Adrenal gland (tissue), 12 donors: ENCODE results near the gene MED26. TPM values are rescaled to one million over a fixed set of nuclear protein-coding genes. Genes with fewer than 3 reads are reported as not detected.

Experiments used
- DNase-seq, 7 donors: peaks; one replicate each; pipeline ENCODE4 v3.0.0-alpha.2; 2019 to 2020
- H3K27ac ChIP-seq, 5 donors: fragments of 200-600 bp; sonication (generic) in 4 of 5; 1 replicate in 3 of 5; 2 replicates in 2 of 5; pipeline versions ENCODE4 v1.5.1 to v1.8.0; 2016 to 2020; ENCODE audit warnings: mild to moderate bottlenecking in 1 of 5
- H3K27me3 ChIP-seq: fragments of 200-600 bp; 2 replicates; pipeline ENCODE4 v1.8.0; 2021
- H3K36me3 ChIP-seq, 2 donors: fragments of 200-600 bp; replicated peaks in 1 of 2; 1 replicate in 1 of 2; 2 replicates in 1 of 2; pipeline versions ENCODE4 v1.5.1 to v1.8.0; 2018 to 2022
- H3K4me1 ChIP-seq, 2 donors: fragments of 200-600 bp; replicated peaks in 1 of 2; 1 replicate in 1 of 2; 2 replicates in 1 of 2; pipeline versions ENCODE4 v1.5.1 to v1.8.0; 2018 to 2021
- H3K4me3 ChIP-seq, 4 donors: fragments of 200-600 bp; sonication (generic) in 3 of 4; one replicate each; pipeline ENCODE4 v1.5.1; 2016 to 2018
- H3K9me3 ChIP-seq, 3 donors: fragments of 200-600 bp; sonication (generic) in 1 of 3; replicated peaks in 1 of 3; 1 replicate in 2 of 3; 2 replicates in 1 of 3; pipeline versions ENCODE4 v1.5.1 to v1.8.0; 2016 to 2021
- POLR2A ChIP-seq, 2 donors: fragments of 450-650 bp; IDR thresholded peaks; one replicate each; pipeline ENCODE4 v1.6.1; 2017; ENCODE audit warnings: antibody characterized with exemption in 2 of 2, mild to moderate bottlenecking in 2 of 2, moderate library complexity in 1 of 2
- WGBS, 4 donors: extraction: QIAGEN DNeasy Blood & Tissue Kit in 2 of 4; methylation state at CpG; one replicate each; pipeline versions ENCODE4 v1.1.5 to v1.1.7; 2013 to 2017; 5-methylcytosine and 5-hydroxymethylcytosine counted together
- intact Hi-C, 2 donors: fragments of 100-400 bp; cut with DNase I; formaldehyde crosslinking; loops; one replicate each; pipeline versions ENCODE4 v1.14.1 to v1.15.0; 2022 to 2023
- polyA plus RNA-seq, 3 donors: library from polyadenylated mRNA; stranded (reverse); fragments of 200-250 nt in 2 of 3; fragments of 350-450 nt in 1 of 3; fragmentation: Illumina TruSeq in 1 of 3; extraction: RNeasy Lipid Tissue Mini Kit (QIAGEN cat#74804) in 1 of 3; gene quantifications; one replicate each; pipeline ENCODE4 v1.2.3, GENCODE V29; 2013 to 2014
- total RNA-seq, 9 donors: library from RNA; depleted of rRNA in 4 of 9; stranded (reverse); fragments of >200 nt in 4 of 9; fragments of 120-200 nt in 1 of 9; fragmentation: NEBNext Ultra II Directional in 1 of 9; extraction: Animal tissue kit (Norgen Biotek cat#: 25700) in 1 of 9; gene quantifications; one replicate each; pipeline versions ENCODE4 v1.1.0 to v1.2.4, GENCODE V29; 2013 to 2023
- TF ChIP-seq, protein P1 (sequence below), 6 experiments: fragments of 450-650 bp in 4 of 6; fragments of 200-600 bp in 2 of 6; sonication (generic) in 1 of 6; IDR thresholded peaks; 1 replicate in 5 of 6; 2 replicates in 1 of 6; pipeline versions ENCODE4 v1.5.1 to v1.8.0; 2016 to 2021; ENCODE audit warnings: antibody characterized with exemption in 6 of 6, mild to moderate bottlenecking in 2 of 6, moderate library complexity in 1 of 6
- donor health status: healthy with polysubstance abuse.
- donor health status: Bipolar disorder and iron deficiency.
- donor health status: DM: yes; HTN: yes; CAD: no.
- donor health status: DM: no; HTN: no; CAD: no.
- donor health status: DM: no; HTN: no; CAD: no.
- donor health status: DM: yes; HTN: yes; CAD: no.

Gene MED26
- total and polyA plus RNA-seq, 12 donors, result 4.6 to 17.3 (median 9.0) TPM

DNA sequence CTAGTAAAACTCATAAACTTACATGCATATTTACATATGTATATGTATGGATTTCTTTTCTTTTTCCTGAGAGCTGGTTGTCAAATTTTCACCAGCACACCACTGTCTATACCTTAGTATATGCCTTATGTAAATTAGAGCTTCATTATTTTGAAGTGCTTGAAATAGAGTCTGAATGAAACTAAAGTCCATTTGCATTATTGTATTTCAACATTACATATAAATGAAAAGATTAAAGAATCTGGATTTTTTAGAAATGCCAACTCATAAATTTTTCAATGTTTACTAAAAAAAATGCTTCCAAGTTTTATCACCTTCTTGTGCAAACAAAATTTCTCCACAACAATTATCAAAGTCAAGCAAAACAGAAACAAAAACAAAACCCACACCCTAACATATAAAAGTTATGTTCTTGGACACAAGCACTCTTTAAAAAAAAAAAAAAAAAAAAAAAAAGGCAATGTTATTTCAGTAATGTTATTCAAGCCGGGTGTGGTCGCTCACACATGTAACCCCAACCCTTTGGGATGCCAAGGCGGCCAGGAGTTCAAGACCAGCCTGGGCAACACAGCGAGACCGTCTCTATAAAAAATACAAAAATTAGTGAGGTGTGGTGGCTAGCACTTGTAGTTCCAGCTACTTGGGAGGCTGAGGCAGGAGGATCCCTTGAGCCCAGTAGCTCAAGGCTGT, 18.3 kb downstream of the MED26 start:
- Histone ChIP-seq H3K27me3 (no peaks in the 10 kb centered on the region), H3K4me1 (peaks cover 27 to 58% of the 10 kb centered on the region in 2 donors), H3K4me3 (no peak overlapping the region), H3K9me3 (no peaks in the 10 kb centered on the region), H3K36me3 (no peaks in the 10 kb centered on the region), H3K27ac (peak overlapping the region in 1 of 5 donors; percentile 88)
- TF ChIP-seq POLR2A (IDR thresholded peaks at IDR 0.05), result no peak
- TF ChIP-seq, protein P1, sequence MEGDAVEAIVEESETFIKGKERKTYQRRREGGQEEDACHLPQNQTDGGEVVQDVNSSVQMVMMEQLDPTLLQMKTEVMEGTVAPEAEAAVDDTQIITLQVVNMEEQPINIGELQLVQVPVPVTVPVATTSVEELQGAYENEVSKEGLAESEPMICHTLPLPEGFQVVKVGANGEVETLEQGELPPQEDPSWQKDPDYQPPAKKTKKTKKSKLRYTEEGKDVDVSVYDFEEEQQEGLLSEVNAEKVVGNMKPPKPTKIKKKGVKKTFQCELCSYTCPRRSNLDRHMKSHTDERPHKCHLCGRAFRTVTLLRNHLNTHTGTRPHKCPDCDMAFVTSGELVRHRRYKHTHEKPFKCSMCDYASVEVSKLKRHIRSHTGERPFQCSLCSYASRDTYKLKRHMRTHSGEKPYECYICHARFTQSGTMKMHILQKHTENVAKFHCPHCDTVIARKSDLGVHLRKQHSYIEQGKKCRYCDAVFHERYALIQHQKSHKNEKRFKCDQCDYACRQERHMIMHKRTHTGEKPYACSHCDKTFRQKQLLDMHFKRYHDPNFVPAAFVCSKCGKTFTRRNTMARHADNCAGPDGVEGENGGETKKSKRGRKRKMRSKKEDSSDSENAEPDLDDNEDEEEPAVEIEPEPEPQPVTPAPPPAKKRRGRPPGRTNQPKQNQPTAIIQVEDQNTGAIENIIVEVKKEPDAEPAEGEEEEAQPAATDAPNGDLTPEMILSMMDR (IDR thresholded peaks at IDR 0.05), result no peak
- WGBS, 4 donors, result 74 to 88% (median 79%) methylated on average over 5 of the region's 5 CpGs
- no peak for DNase-seq
- intact Hi-C loops, result no loop called here

- H3K27ac ChIP-seq, result peak overlapping the region; percentile 41 to 88 (median 80)
- 67 to 81% (median 73%) methylated on average over 1 of the region's 1 CpG for WGBS, 4 donors
- peak in 1 of 2 donors; percentile 13 for TF ChIP-seq POLR2A (IDR thresholded peaks at IDR 0.05)
- TF ChIP-seq, protein P1 (IDR thresholded peaks at IDR 0.05), result no peak
- DNase-seq, result peak in 6 of 7 donors; percentile 64 to 86 (median 80)
- H3K4me1 ChIP-seq, result peaks cover 25 to 57% of the 10 kb centered on the region in 2 donors
- H3K36me3 ChIP-seq, result no peaks in the 10 kb centered on the region
- H3K4me3 ChIP-seq, result no peak overlapping the region
- H3K9me3 ChIP-seq, result no peaks in the 10 kb centered on the region
- H3K27me3 ChIP-seq, result no peaks in the 10 kb centered on the region
- intact Hi-C loops, result no loop called here
Measured at GRCh38 chr19:16608290-16608739, 19.7 kb downstream of the MED26 start.

- H3K4me1 ChIP-seq, result peaks cover 20 to 52% of the 10 kb centered on the region in 2 donors
- H3K27me3 ChIP-seq, result no peaks in the 10 kb centered on the region
- 91 to 94% (median 93%) methylated on average over 8 to 12 of the region's 12 CpGs for WGBS, 4 donors
- peak overlapping the region in 4 of 5 donors; percentile 63 to 88 (median 82) for H3K27ac ChIP-seq
- intact Hi-C loops, result no loop called here
- no peak overlapping the region for H3K4me3 ChIP-seq
- TF ChIP-seq, protein P1 (IDR thresholded peaks at IDR 0.05), result no peak
- TF ChIP-seq POLR2A (IDR thresholded peaks at IDR 0.05), result no peak
- H3K9me3 ChIP-seq, result no peaks in the 10 kb centered on the region
- DNase-seq, result no peak
- H3K36me3 ChIP-seq, result no peaks in the 10 kb centered on the region
Measured at GRCh38 chr19:16607819-16608218, 20.2 kb downstream of the MED26 start.

DNA sequence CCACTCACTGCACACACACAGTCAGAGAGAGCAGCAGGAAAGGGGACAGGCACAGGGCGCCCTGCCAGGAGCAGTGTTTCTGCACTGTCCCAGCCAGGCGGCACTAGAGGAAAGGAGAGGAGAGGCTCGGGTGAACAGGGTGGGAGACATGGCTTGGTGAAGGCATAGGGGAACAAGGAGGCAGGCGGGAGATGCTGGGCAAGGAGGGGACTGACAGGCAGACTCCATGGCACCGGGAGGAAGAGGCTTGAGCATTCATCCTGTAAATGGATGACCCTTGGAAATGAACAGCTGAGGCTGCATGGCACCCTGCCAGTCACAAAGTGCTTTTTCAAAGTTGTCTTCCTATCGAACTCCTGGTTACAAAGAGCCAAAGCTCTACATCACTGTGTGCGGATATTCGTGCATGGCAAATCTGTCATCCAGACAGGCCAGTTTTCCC, 22.4 kb downstream of the MED26 start:
- Histone ChIP-seq H3K4me1 (peaks cover 19 to 42% of the 10 kb centered on the region in 2 donors), H3K9me3 (no peaks in the 10 kb centered on the region), H3K36me3 (no peaks in the 10 kb centered on the region), H3K4me3 (no peak overlapping the region), H3K27me3 (no peaks in the 10 kb centered on the region), H3K27ac (peak overlapping the region in 3 of 5 donors; percentile 7 to 72 (median 7))
- TF ChIP-seq, protein P1 (IDR thresholded peaks at IDR 0.05), result peak in 4 of 6 experiments; percentile 10 to 37 (median 28)
- TF ChIP-seq POLR2A (IDR thresholded peaks at IDR 0.05), result no peak
- WGBS, 4 donors, result 39 to 54% (median 45%) methylated on average over 8 of the region's 8 CpGs
- intact Hi-C loops, result no loop called here
- peak in 5 of 7 donors; percentile 48 to 81 (median 71) for DNase-seq
